ENCODE results near the gene CSK.

Gene CSK

GRCh38 chr15:74752011-74752410 lies 29.9 kb upstream of the CSK start:
- WGBS (ENCODE audit: insufficient coverage, insufficient read length), result no CpG with 5 or more reads among the region's 8 CpGs

DNA sequence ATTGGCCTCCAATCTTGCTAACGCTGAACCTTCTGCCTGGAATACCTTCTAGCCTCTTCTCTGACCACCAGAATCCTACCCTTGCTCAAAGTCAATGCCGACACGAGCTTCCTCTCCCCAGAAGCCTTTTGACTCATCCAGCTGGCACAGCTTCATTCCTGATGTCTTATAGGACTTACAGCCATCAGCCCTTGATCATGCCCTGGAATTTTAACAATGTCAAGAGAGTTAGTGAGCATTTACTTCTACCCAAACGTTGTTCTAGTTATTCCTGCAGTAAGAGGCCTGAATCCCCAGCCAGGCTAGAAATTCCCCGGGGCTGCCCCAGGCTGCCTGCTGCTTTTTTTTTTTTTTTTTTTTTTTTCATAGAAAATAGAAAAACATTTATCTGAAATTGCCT lies 29.3 kb upstream of the CSK start:
- Histone ChIP-seq H3K4me1 (ENCODE audit: control insufficient read depth, insufficient read depth, low read length) (no peaks in the 10 kb centered on the region), H3K36me3 (ENCODE audit: control insufficient read depth, insufficient read depth, low read length) (no peaks in the 10 kb centered on the region), H3K9me3 (ENCODE audit: control insufficient read depth, insufficient read depth, low read length) (no peaks in the 10 kb centered on the region), H3K27ac (ENCODE audit: low read length) (no peak overlapping the region), H3K27me3 (ENCODE audit: control insufficient read depth, insufficient read depth, low read length) (no peaks in the 10 kb centered on the region), H3K4me3 (ENCODE audit: low read length) (no peak overlapping the region)
- WGBS (ENCODE audit: insufficient coverage, insufficient read length), result no CpG with 5 or more reads among the region's 5 CpGs
- no peak for DNase-seq (ENCODE audit: low read depth, low spot score)

More at GRCh38 chr15:74752011-74752410, 29.9 kb upstream of the CSK start:
- no peak for DNase-seq (ENCODE audit: low read depth, low spot score)
- Histone ChIP-seq H3K27me3 (ENCODE audit: control insufficient read depth, insufficient read depth, low read length) (no peaks in the 10 kb centered on the region), H3K4me1 (ENCODE audit: control insufficient read depth, insufficient read depth, low read length) (no peaks in the 10 kb centered on the region), H3K4me3 (ENCODE audit: low read length) (no peak overlapping the region), H3K27ac (ENCODE audit: low read length) (no peak overlapping the region), H3K9me3 (ENCODE audit: control insufficient read depth, insufficient read depth, low read length) (no peaks in the 10 kb centered on the region), H3K36me3 (ENCODE audit: control insufficient read depth, insufficient read depth, low read length) (no peaks in the 10 kb centered on the region)

GRCh38 chr15:74754593-74755215 lies 27.2 kb upstream of the CSK start:
- no peak overlapping the region for H3K4me3 ChIP-seq (ENCODE audit: low read length)
- no CpG with 5 or more reads among the region's 20 CpGs for WGBS (ENCODE audit: insufficient coverage, insufficient read length)
- no peaks in the 10 kb centered on the region for H3K4me1 ChIP-seq (ENCODE audit: control insufficient read depth, insufficient read depth, low read length)
- H3K9me3 ChIP-seq (ENCODE audit: control insufficient read depth, insufficient read depth, low read length), result no peaks in the 10 kb centered on the region
- no peaks in the 10 kb centered on the region for H3K27me3 ChIP-seq (ENCODE audit: control insufficient read depth, insufficient read depth, low read length)
- no peaks in the 10 kb centered on the region for H3K36me3 ChIP-seq (ENCODE audit: control insufficient read depth, insufficient read depth, low read length)
- H3K27ac ChIP-seq (ENCODE audit: low read length), result no peak overlapping the region
- no peak for DNase-seq (ENCODE audit: low read depth, low spot score)

DNA sequence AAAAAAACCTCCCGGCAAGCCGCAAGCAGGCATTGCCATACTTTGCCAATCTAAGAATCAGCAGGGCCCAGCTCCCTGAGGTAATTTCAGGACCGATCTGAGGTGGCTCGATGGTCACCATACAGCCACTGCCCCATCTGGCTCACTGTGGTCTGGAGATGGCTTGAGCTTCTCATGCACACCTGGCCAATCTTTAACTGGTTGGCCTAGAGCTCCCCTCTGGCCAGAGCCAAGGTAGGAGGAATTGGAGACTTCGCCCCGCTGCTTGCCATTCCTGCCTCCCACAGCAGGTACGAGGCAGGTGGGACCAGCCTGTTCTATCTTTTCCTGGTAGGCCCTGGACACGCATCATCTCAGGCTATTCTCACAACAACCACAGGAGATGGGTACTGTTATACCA lies 23.1 kb upstream of the CSK start:
- H3K4me1 ChIP-seq (ENCODE audit: control insufficient read depth, insufficient read depth, low read length), result no peaks in the 10 kb centered on the region
- WGBS (ENCODE audit: insufficient coverage, insufficient read length), result no CpG with 5 or more reads among the region's 8 CpGs
- no peak for DNase-seq (ENCODE audit: low read depth, low spot score)
- H3K4me3 ChIP-seq (ENCODE audit: low read length), result no peak overlapping the region
- no peaks in the 10 kb centered on the region for H3K36me3 ChIP-seq (ENCODE audit: control insufficient read depth, insufficient read depth, low read length)
- H3K9me3 ChIP-seq (ENCODE audit: control insufficient read depth, insufficient read depth, low read length), result no peaks in the 10 kb centered on the region
- H3K27me3 ChIP-seq (ENCODE audit: control insufficient read depth, insufficient read depth, low read length), result no peaks in the 10 kb centered on the region
- H3K27ac ChIP-seq (ENCODE audit: low read length), result no peak overlapping the region

DNA sequence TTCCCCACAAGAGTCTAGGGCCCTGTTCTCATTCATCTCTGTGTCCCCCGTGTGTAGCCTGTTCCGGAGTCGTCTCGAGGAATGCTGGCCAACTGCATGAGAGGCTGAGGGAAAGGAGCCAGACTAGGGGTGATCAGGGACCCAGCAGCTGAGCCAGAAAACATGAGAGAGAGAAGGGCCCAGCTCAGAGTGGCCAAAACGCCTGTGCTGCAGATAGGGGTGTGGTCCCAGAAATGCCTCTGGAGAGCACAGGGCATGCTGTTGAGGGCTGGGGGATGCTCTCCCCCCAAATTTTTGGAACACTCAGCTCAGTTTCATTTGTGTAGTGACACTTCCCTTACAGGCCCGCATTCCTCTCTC lies 19.1 kb upstream of the CSK start:
- no peaks in the 10 kb centered on the region for H3K9me3 ChIP-seq (ENCODE audit: control insufficient read depth, insufficient read depth, low read length)
- no peak for DNase-seq (ENCODE audit: low read depth, low spot score)
- no peak overlapping the region for H3K27ac ChIP-seq (ENCODE audit: low read length)
- no peaks in the 10 kb centered on the region for H3K36me3 ChIP-seq (ENCODE audit: control insufficient read depth, insufficient read depth, low read length)
- no peak overlapping the region for H3K4me3 ChIP-seq (ENCODE audit: low read length)
- no CpG with 5 or more reads among the region's 6 CpGs for WGBS (ENCODE audit: insufficient coverage, insufficient read length)
- H3K27me3 ChIP-seq (ENCODE audit: control insufficient read depth, insufficient read depth, low read length), result no peaks in the 10 kb centered on the region
- no peaks in the 10 kb centered on the region for H3K4me1 ChIP-seq (ENCODE audit: control insufficient read depth, insufficient read depth, low read length)

DNA sequence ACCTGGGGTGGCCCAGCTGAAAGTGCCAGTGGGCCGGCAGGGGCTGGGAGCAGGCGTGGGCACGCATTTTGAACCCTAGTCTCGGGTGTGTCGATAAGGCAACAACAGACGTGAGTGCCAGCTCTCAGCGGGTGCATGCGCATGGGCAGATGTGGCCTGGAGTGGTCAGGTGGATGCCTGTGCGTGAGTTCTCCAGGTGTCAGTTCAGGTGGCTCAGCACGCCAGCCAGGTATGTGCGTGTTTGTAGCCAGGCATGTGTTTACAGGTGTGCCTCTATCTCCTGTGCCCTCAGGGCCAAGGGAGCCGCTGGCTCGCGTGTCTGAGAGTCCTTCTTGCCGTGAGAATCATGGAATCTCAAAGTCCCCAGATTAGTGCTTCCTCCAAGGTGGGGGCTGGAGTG lies 18.5 kb upstream of the CSK start:
- WGBS (ENCODE audit: insufficient coverage, insufficient read length), result no CpG with 5 or more reads among the region's 15 CpGs
- Histone ChIP-seq H3K27ac (ENCODE audit: low read length) (no peak overlapping the region), H3K9me3 (ENCODE audit: control insufficient read depth, insufficient read depth, low read length) (no peaks in the 10 kb centered on the region), H3K4me3 (ENCODE audit: low read length) (no peak overlapping the region), H3K36me3 (ENCODE audit: control insufficient read depth, insufficient read depth, low read length) (no peaks in the 10 kb centered on the region), H3K27me3 (ENCODE audit: control insufficient read depth, insufficient read depth, low read length) (no peaks in the 10 kb centered on the region), H3K4me1 (ENCODE audit: control insufficient read depth, insufficient read depth, low read length) (no peaks in the 10 kb centered on the region)
- DNase-seq (ENCODE audit: low read depth, low spot score), result no peak

DNA sequence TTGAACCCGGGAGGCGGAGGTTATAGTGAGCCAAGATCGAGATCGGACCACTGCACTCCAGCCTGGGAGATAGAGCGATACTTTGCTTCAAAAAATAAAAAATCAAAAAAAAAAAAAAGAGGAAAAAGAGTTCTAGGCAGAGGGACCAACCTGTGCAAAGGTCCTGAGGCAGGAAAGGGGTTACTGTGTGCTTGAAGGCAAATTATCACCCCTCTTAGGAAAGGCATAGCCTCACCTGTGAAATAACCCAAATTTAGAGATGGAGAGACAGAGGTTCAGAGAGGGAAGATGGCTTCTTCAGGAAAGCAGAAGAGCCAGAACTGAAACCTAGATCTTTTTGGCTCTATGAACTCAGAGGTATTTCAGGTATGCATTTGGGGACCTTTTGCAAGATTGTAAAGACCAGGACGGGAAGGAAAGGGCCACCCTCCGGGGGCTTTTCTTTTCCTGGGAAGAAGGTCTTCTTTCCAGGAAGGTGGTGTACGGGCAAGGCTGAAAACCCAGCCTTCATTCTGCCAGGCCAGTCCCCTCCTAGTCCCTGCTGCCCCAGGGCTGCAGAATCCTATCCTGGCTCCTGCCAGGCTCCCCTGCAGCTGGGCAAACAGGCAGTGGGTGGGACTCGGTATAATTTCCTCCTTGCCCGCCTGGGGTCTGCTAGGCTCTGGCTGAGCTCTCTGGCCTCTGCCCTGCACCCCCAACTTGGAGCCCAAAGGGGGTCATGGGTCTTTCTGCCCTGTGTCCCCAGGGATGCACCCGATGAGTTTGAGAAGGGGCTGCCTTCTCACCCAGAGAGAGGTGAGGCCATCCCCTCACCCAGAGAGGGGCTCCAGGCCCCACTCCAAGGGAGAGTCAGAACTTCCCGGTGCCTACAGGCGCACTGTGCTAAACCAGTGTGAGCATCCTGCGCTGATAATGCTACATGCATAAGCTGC lies 14.4 kb upstream of the CSK start:
- Histone ChIP-seq H3K4me3 (ENCODE audit: low read length) (no peak overlapping the region), H3K27me3 (ENCODE audit: control insufficient read depth, insufficient read depth, low read length) (no peaks in the 10 kb centered on the region), H3K36me3 (ENCODE audit: control insufficient read depth, insufficient read depth, low read length) (no peaks in the 10 kb centered on the region), H3K4me1 (ENCODE audit: control insufficient read depth, insufficient read depth, low read length) (peaks cover 3% of the 10 kb centered on the region; the same call in 1 of the 2 replicates), H3K9me3 (ENCODE audit: control insufficient read depth, insufficient read depth, low read length) (no peaks in the 10 kb centered on the region), H3K27ac (ENCODE audit: low read length) (no peak overlapping the region)
- no CpG with 5 or more reads among the region's 14 CpGs for WGBS (ENCODE audit: insufficient coverage, insufficient read length)
- DNase-seq (ENCODE audit: low read depth, low spot score), result no peak

DNA sequence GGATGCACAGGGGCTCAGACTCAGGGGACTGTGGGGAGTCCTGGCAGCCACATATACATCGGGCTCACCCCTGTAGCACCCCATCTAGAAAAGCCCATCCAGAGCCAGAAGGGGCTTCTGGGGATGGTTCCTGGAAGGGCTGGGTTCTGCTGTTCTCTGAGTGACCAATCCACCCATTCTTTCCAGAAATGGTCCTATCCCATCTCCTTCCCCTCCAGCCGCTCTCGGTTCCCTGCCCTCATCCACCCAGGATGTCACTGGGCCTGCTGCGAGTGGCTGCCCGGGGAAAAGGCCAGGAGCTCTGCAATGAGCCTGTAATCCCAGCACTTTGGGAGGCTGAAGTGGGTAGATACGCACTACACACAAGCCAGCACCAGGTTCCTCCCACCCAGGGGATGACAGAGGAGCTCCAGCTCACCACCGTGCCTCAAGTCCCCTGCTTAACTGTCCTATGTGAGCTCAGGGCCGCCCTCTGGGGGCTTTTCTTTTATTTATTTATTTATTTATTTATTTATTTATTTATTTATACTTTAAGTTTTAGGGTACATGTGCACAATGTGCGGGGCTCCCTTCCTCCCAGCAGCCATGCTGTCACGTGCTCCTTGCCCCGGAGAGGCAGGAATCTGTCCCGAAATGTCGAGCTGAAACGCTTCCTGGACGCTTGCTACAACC lies 13.6 kb upstream of the CSK start:
- Histone ChIP-seq H3K9me3 (ENCODE audit: control insufficient read depth, insufficient read depth, low read length) (no peaks in the 10 kb centered on the region), H3K36me3 (ENCODE audit: control insufficient read depth, insufficient read depth, low read length) (no peaks in the 10 kb centered on the region), H3K4me3 (ENCODE audit: low read length) (no peak overlapping the region), H3K27ac (ENCODE audit: low read length) (no peak overlapping the region), H3K4me1 (ENCODE audit: control insufficient read depth, insufficient read depth, low read length) (peaks cover 3% of the 10 kb centered on the region; the same call in 1 of the 2 replicates), H3K27me3 (ENCODE audit: control insufficient read depth, insufficient read depth, low read length) (no peaks in the 10 kb centered on the region)
- no peak for DNase-seq (ENCODE audit: low read depth, low spot score)
- no CpG with 5 or more reads among the region's 15 CpGs for WGBS (ENCODE audit: insufficient coverage, insufficient read length)

DNA sequence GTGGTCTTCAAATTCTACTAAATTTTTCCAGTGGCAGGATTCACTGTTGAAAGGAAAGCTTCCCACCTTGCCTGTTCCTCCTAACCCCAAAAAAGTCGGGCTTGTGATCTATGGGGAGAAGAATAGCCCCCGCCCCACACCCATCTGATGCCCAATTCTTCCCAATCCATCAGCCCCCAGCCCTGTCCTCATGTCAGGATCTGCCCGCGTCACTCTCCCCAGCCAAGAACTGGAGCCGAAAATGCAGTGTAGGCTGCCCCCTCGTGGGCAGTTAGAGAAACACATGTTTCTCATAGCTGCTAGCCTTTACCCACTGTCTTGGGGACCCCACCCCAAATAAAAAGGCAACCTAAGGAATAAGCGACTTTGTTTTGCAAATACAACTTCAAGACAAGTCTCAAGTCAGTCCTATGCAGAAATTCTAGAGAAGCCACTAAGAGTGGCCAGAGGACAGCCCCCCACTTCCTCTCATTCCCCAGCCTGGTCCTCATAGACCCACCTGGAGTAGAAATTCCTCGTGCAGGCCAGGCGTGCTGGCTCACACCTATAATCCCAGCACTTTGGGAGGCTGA lies 13.0 kb upstream of the CSK start:
- no peak for DNase-seq (ENCODE audit: low read depth, low spot score)
- Histone ChIP-seq H3K27me3 (ENCODE audit: control insufficient read depth, insufficient read depth, low read length) (no peaks in the 10 kb centered on the region), H3K36me3 (ENCODE audit: control insufficient read depth, insufficient read depth, low read length) (no peaks in the 10 kb centered on the region), H3K27ac (ENCODE audit: low read length) (no peak overlapping the region), H3K9me3 (ENCODE audit: control insufficient read depth, insufficient read depth, low read length) (no peaks in the 10 kb centered on the region), H3K4me1 (ENCODE audit: control insufficient read depth, insufficient read depth, low read length) (peaks cover 3% of the 10 kb centered on the region; the same call in 1 of the 2 replicates), H3K4me3 (ENCODE audit: low read length) (no peak overlapping the region)
- no CpG with 5 or more reads among the region's 9 CpGs for WGBS (ENCODE audit: insufficient coverage, insufficient read length)

DNA sequence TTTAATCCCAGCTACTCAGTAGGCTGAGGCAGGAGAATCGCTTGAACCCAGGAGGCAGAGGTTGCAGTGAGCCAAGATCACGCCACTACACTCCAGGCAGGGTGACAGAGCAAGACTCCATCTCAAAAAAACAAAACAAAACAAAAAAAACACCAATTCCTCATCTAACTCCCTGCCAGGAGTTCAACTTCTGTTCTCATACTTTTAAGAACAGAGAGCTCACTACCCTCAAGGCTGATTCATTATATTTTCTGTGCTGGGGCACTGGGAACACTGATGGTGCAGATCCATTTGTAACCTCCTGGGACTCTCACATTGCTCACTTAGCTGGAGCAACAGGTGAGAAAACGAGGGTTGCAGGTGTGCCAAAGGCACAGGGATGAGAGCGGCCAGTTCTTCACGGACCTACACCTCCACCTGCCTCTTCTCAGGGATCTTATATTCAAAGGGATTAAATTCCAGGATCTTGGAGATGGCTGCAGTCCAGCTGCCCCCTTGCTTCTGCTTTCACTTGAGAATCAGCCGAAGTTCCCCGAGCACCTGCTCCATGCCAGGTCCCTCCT lies 12.3 kb upstream of the CSK start:
- no peaks in the 10 kb centered on the region for H3K9me3 ChIP-seq (ENCODE audit: control insufficient read depth, insufficient read depth, low read length)
- no peaks in the 10 kb centered on the region for H3K36me3 ChIP-seq (ENCODE audit: control insufficient read depth, insufficient read depth, low read length)
- no peak overlapping the region for H3K4me3 ChIP-seq (ENCODE audit: low read length)
- H3K27ac ChIP-seq (ENCODE audit: low read length), result no peak overlapping the region
- no CpG with 5 or more reads among the region's 7 CpGs for WGBS (ENCODE audit: insufficient coverage, insufficient read length)
- H3K27me3 ChIP-seq (ENCODE audit: control insufficient read depth, insufficient read depth, low read length), result no peaks in the 10 kb centered on the region
- DNase-seq (ENCODE audit: low read depth, low spot score), result no peak
- H3K4me1 ChIP-seq (ENCODE audit: control insufficient read depth, insufficient read depth, low read length), result peaks cover 3% of the 10 kb centered on the region; the same call in 1 of the 2 replicates
